ENCODE data around the gene SHISAL1.

SHISAL1 gene

GRCh38 chr22:44336962-44337677, 24.4 kb upstream of the SHISAL1 start:
- peak; percentile 23 for ATAC-seq
- TF ChIP-seq ZNF8 (CRISPR knock-in tag; IDR thresholded peaks at IDR 0.05) (no peak), ISL1 (CRISPR knock-in tag; IDR thresholded peaks at IDR 0.05) (no peak), CSDC2 (CRISPR knock-in tag; IDR thresholded peaks at IDR 0.05) (no peak), ARNTL (CRISPR knock-in tag; IDR thresholded peaks at IDR 0.05; ENCODE audit: borderline replicate concordance, low read depth) (no peak), TSHZ2 (CRISPR knock-in tag; IDR thresholded peaks at IDR 0.05) (no peak), TOX (CRISPR knock-in tag; IDR thresholded peaks at IDR 0.05; ENCODE audit: borderline replicate concordance) (no peak), OSR1 (CRISPR knock-in tag; IDR thresholded peaks at IDR 0.05) (no peak), TCF4 (CRISPR knock-in tag; IDR thresholded peaks at IDR 0.05; ENCODE audit: borderline replicate concordance) (no peak), ZFP3 (CRISPR knock-in tag; IDR thresholded peaks at IDR 0.05) (no peak), PATZ1 (CRISPR knock-in tag; IDR thresholded peaks at IDR 0.05; ENCODE audit: borderline replicate concordance) (no peak), ZFP30 (CRISPR knock-in tag; IDR thresholded peaks at IDR 0.05) (no peak), ZC3H10 (CRISPR knock-in tag; IDR thresholded peaks at IDR 0.05) (no peak)
- TF ChIP-seq, protein P1, sequence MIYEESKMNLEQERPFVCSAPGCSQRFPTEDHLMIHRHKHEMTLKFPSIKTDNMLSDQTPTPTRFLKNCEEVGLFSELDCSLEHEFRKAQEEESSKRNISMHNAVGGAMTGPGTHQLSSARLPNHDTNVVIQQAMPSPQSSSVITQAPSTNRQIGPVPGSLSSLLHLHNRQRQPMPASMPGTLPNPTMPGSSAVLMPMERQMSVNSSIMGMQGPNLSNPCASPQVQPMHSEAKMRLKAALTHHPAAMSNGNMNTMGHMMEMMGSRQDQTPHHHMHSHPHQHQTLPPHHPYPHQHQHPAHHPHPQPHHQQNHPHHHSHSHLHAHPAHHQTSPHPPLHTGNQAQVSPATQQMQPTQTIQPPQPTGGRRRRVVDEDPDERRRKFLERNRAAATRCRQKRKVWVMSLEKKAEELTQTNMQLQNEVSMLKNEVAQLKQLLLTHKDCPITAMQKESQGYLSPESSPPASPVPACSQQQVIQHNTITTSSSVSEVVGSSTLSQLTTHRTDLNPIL (CRISPR knock-in tag; IDR thresholded peaks at IDR 0.05; ENCODE audit: low read depth): no peak

DNA sequence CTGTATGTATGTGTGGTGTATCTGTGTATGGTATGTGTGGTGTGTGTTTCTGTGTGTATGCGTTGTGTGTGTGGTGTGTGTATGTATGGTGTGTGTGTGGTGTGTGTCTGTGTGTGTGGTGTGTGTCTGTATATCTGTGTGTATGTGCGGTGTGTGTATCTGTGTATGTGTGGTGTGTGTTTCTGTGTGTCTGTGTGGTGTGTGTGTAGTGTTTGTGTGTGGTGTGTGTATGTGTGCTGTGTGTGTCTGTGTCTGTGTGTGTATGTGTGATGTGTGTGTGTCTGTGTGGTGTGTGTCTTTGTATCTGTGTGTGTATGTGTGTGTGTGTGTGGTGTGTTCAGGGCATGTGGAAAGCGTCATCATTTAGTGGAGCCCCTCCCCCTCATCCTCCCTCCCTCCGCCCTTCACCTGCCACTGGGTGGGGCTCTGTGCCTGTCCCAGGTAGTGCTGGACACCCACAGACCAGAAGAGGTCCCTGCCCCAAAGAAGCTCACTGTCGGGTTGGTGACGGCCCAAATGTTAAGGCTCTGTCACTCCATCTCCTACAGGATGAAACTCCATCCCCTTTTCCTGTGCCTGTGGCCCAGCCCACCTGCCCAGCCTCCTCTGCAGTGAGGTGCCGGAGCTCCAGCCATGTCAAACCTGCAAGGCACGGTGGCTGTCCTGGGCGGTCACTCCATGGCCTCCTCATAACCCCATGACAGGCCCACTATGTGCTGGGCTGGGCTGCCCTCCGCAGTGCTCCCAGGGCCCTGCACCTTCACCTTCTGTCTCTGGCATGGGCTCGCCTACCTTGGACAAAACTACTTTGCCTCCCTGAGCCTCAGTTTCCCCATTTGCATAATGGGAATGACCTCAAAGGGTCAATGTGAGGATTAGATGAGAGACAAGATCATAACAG, 23.4 kb upstream of the SHISAL1 start:
- TF ChIP-seq PPARA (CRISPR knock-in tag; IDR thresholded peaks at IDR 0.05; ENCODE audit: borderline replicate concordance): no peak
- no peak for ATAC-seq

- no peak for ATAC-seq
- TF ChIP-seq BACH2 (CRISPR knock-in tag; IDR thresholded peaks at IDR 0.05; ENCODE audit: borderline replicate concordance): no peak
- no peak for TF ChIP-seq GLIS3 (CRISPR knock-in tag; IDR thresholded peaks at IDR 0.05)
- TF ChIP-seq ZC3H10 (CRISPR knock-in tag; IDR thresholded peaks at IDR 0.05): no peak
- no peak for TF ChIP-seq SNAI2 (CRISPR knock-in tag; IDR thresholded peaks at IDR 0.05)
- TF ChIP-seq, protein P2, sequence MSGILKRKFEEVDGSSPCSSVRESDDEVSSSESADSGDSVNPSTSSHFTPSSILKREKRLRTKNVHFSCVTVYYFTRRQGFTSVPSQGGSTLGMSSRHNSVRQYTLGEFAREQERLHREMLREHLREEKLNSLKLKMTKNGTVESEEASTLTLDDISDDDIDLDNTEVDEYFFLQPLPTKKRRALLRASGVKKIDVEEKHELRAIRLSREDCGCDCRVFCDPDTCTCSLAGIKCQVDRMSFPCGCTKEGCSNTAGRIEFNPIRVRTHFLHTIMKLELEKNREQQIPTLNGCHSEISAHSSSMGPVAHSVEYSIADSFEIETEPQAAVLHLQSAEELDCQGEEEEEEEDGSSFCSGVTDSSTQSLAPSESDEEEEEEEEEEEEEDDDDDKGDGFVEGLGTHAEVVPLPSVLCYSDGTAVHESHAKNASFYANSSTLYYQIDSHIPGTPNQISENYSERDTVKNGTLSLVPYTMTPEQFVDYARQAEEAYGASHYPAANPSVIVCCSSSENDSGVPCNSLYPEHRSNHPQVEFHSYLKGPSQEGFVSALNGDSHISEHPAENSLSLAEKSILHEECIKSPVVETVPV (CRISPR knock-in tag; IDR thresholded peaks at IDR 0.05): no peak
Observed at GRCh38 chr22:44335066-44335839, 22.5 kb upstream of the SHISAL1 start.
